DND-41 (cell line): ENCODE measurements around the gene SNTG2.

Experiments
- ATAC-seq: fragments of 200-7000 bp; cut with Tn5 transposase; 3 replicates; pipeline ENCODE4 v1.9.1; 2021; ENCODE audit warnings: low read depth; ENCODE audit not compliant: insufficient read depth
- DNase-seq: peaks from one replicate; pipeline ENCODE4 v3.0.0-alpha.2; 2020
- H2AFZ ChIP-seq: 2 replicates; pipeline ENCODE4 v1.6.0; 2012; ENCODE audit warnings: low read depth, low read length
- H3K27ac ChIP-seq: 2 replicates; pipeline ENCODE4 v1.5.1; 2012; ENCODE audit warnings: low read length, inconsistent platforms
- H3K27me3 ChIP-seq: fragments of 200-600 bp; sonication (generic); 2 replicates; pipeline ENCODE4 v1.6.0; 2012; ENCODE audit warnings: low read length, mild to moderate bottlenecking, inconsistent platforms; ENCODE audit not compliant: insufficient read depth, poor library complexity
- H3K36me3 ChIP-seq: 2 replicates; pipeline ENCODE4 v1.5.1; 2012; ENCODE audit warnings: low read length, inconsistent platforms; ENCODE audit not compliant: insufficient read depth
- H3K4me1 ChIP-seq: 2 replicates; pipeline ENCODE4 v1.5.1; 2012; ENCODE audit warnings: mild to moderate bottlenecking, low read length; ENCODE audit not compliant: insufficient read depth
- H3K4me2 ChIP-seq: 2 replicates; pipeline ENCODE4 v1.6.0; 2012; ENCODE audit warnings: mild to moderate bottlenecking, moderate library complexity, low read length, inconsistent platforms; ENCODE audit not compliant: insufficient read depth
- H3K4me3 ChIP-seq, 2 experiments: fragments of 200-600 bp in 1 of 2; shearing (Covaris generic) in 1 of 2; 2 replicates each; pipeline ENCODE4 v1.5.1; 2012 to 2016; ENCODE audit warnings: inconsistent platforms in 2 of 2, low read length in 2 of 2, mild to moderate bottlenecking in 2 of 2, low read depth in 1 of 2, moderate library complexity in 1 of 2
- H3K79me2 ChIP-seq: 2 replicates; pipeline ENCODE4 v1.6.0; 2012; ENCODE audit warnings: low read length, inconsistent platforms; ENCODE audit not compliant: insufficient read depth
- H3K9ac ChIP-seq: 2 replicates; pipeline ENCODE4 v1.6.0; 2012; ENCODE audit warnings: low read depth, mild to moderate bottlenecking, inconsistent platforms, low read length, moderate library complexity
- H3K9me3 ChIP-seq: 2 replicates; pipeline ENCODE4 v1.5.1; 2012; ENCODE audit warnings: low read length, moderate library complexity, mild to moderate bottlenecking, inconsistent platforms; ENCODE audit not compliant: insufficient read depth, severe bottlenecking
- H4K20me1 ChIP-seq: 2 replicates; pipeline ENCODE4 v1.6.0; 2012; ENCODE audit warnings: low read length; ENCODE audit not compliant: insufficient read depth
- EZH2 ChIP-seq: IDR thresholded peaks from 3 replicates; pipeline ENCODE4 v1.6.1; 2012; ENCODE audit warnings: borderline replicate concordance, low read depth, mild to moderate bottlenecking, moderate library complexity, low read length, inconsistent platforms; ENCODE audit not compliant: severe bottlenecking
- TF ChIP-seq, protein P1 (sequence below): IDR thresholded peaks from 2 replicates; pipeline ENCODE4 v1.5.1; 2012; ENCODE audit warnings: borderline replicate concordance, low read length, moderate library complexity, mild to moderate bottlenecking; ENCODE audit not compliant: poor library complexity, severe bottlenecking; ENCODE audit errors: extremely low read depth

The SNTG2 gene

DNA sequence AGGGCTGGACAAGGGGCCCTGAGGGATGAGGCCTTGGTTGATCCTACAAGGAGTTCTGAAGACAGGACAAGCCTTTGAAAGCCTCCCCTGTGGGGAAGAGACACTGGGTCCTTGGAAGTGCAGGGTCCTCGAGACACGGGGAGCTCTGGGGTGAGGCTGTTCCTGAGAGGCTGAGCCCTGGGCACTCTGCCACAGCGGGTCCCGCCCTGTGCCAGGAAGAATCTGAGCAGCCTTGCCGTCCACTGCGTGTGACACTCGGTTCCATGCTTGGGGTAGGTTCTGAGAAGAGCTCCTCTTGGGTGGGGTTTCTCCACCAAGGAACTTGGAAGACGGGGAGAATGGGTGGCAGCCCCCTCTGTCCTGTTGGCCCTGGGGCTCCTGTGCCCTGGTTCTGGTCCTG is 13.9 kb downstream of the SNTG2 start:
- H3K79me2 ChIP-seq: peaks cover 38% of the 10 kb centered on the region
- H3K9me3 ChIP-seq: peaks cover 5% of the 10 kb centered on the region
- DNase-seq: no peak
- ATAC-seq: no peak
- H4K20me1 ChIP-seq: peaks cover 3% of the 10 kb centered on the region
- no peaks in the 10 kb centered on the region for H3K36me3 ChIP-seq
- no peak overlapping the region for H3K9ac ChIP-seq
- H3K27ac ChIP-seq: no peak overlapping the region
- H3K4me3 ChIP-seq: no peak overlapping the region
- no peak overlapping the region for H2AFZ ChIP-seq
- H3K27me3 ChIP-seq: no peaks in the 10 kb centered on the region
- H3K4me2 ChIP-seq: no peak overlapping the region
- TF ChIP-seq, protein P1, sequence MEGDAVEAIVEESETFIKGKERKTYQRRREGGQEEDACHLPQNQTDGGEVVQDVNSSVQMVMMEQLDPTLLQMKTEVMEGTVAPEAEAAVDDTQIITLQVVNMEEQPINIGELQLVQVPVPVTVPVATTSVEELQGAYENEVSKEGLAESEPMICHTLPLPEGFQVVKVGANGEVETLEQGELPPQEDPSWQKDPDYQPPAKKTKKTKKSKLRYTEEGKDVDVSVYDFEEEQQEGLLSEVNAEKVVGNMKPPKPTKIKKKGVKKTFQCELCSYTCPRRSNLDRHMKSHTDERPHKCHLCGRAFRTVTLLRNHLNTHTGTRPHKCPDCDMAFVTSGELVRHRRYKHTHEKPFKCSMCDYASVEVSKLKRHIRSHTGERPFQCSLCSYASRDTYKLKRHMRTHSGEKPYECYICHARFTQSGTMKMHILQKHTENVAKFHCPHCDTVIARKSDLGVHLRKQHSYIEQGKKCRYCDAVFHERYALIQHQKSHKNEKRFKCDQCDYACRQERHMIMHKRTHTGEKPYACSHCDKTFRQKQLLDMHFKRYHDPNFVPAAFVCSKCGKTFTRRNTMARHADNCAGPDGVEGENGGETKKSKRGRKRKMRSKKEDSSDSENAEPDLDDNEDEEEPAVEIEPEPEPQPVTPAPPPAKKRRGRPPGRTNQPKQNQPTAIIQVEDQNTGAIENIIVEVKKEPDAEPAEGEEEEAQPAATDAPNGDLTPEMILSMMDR: no peak
- no peak for TF ChIP-seq EZH2
- H3K4me1 ChIP-seq: no peaks in the 10 kb centered on the region

DNA sequence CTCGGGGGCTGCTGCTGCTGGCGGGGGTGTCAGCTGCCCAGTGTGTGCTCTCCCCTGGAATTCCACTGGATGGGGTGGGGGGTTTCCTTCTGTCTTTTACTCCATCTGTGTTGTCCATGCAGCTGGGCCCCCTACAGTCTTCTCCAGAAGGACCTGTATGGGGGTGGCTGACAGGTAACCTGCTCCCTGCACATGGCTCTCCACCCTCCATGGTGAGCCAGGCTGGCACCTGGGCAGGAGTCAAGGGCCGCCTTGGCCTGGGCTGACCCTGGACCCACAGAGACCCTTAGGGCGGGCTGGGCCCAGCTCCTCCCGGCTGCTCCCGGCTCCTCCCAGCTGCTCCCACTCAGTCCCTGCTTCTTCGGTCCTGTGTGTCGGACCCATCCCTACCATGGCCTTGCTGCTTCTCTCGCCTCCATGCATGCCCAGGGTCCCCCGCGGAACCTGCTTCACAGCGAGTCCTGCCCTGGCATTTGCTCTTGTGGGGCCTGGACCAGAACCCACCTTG is 15.0 kb downstream of the SNTG2 start:
- Histone ChIP-seq H3K9me3 (peaks cover 5% of the 10 kb centered on the region), H3K4me1 (no peaks in the 10 kb centered on the region), H3K79me2 (peaks cover 30% of the 10 kb centered on the region), H3K4me2 (no peak overlapping the region), H2AFZ (no peak overlapping the region), H4K20me1 (no peaks in the 10 kb centered on the region; the same call in none of the 2 replicates), H3K4me3 (no peak overlapping the region), H3K27me3 (no peaks in the 10 kb centered on the region), H3K27ac (no peak overlapping the region), H3K9ac (no peak overlapping the region), H3K36me3 (no peaks in the 10 kb centered on the region)
- DNase-seq (no peak), ATAC-seq (no peak)
- no peak for TF ChIP-seq EZH2
- TF ChIP-seq, protein P1: no peak

DNA sequence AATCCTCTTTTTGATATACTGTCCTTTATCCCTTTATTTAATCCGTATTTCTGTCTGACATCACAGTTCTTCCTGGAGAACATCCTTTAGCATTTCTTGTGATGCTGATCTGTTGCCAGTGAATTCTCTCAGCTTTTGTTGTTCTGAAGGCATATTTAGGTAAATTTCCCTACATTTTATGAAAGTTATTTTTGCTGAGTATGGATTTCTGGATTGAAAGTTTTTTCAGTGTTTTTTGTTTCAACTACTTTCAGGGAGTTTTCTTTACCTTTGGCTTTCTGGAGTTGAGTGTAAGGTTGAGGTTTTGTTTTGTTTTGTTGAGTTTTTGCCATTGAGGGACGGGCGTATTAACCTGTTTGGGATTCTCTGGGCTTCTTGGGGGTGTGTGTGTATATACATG is 22.5 kb downstream of the SNTG2 start:
- H3K4me1 ChIP-seq: peaks cover 33% of the 10 kb centered on the region
- no peak overlapping the region for H3K9ac ChIP-seq
- no peaks in the 10 kb centered on the region for H4K20me1 ChIP-seq
- TF ChIP-seq, protein P1: no peak
- TF ChIP-seq EZH2: no peak
- peak overlapping the region; percentile 58; the same call in 1 of the 2 replicates for H3K4me2 ChIP-seq
- ATAC-seq: no peak
- H2AFZ ChIP-seq: no peak overlapping the region
- peak overlapping the region; percentile 51 for H3K27ac ChIP-seq
- 0 out of 2 replicates have a peak, but pooled peaks cover 6% of the 10 kb centered on the region for H3K36me3 ChIP-seq
- no peak overlapping the region for H3K4me3 ChIP-seq
- H3K27me3 ChIP-seq: no peaks in the 10 kb centered on the region
- no peak for DNase-seq
- peaks cover 5% of the 10 kb centered on the region for H3K9me3 ChIP-seq
- H3K79me2 ChIP-seq: peaks cover 59% of the 10 kb centered on the region

DNA sequence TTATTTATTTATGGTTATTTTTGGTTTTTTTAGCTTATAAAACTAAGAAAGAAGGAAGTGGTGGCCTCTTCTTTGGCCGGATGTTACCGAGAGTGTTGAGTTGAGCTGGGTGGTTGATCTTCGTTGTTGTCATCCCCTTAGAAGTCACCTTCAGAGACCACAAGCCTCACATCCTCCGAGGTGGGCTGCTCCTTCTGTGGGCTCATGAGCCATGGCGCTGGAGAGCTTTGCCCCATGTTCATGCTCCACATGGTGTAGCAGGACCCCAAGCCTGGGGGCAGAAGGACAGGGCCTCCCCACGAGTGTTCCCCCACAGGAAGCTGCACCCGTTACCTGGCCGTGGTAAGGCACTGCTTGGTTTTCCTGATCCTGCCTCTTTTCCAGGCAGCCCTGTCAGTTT is 23.4 kb downstream of the SNTG2 start:
- no peaks in the 10 kb centered on the region for H3K27me3 ChIP-seq
- peaks cover 56% of the 10 kb centered on the region for H3K79me2 ChIP-seq
- TF ChIP-seq EZH2: no peak
- TF ChIP-seq, protein P1: no peak
- peak overlapping the region; percentile 58 for H3K4me2 ChIP-seq
- peak overlapping the region; percentile 55 for H2AFZ ChIP-seq
- peaks cover 2% of the 10 kb centered on the region for H3K9me3 ChIP-seq
- H4K20me1 ChIP-seq: no peaks in the 10 kb centered on the region
- H3K4me1 ChIP-seq: peaks cover 37% of the 10 kb centered on the region
- ATAC-seq (peak; percentile 100), DNase-seq (peak; percentile 89)
- peak overlapping the region in 1 of 2 experiments; percentile 46; a peak in 2 of 4 replicates for H3K4me3 ChIP-seq
- H3K36me3 ChIP-seq: 0 out of 2 replicates have a peak, but pooled peaks cover 6% of the 10 kb centered on the region
- H3K27ac ChIP-seq: peak overlapping the region; percentile 86
- peak overlapping the region; percentile 48 for H3K9ac ChIP-seq
